NCI-H2196 treated with DMSO at 0.1 percent for 48 hours (cell line): ENCODE data around the gene DGKH.
A peak's percentile ranks its signal among the peaks of the same experiment; 100 is the strongest.
"Not testable (repeated sequence)": the region's sequence is repeated elsewhere in the genome, so short reads cannot be mapped to it uniquely, and the experiment has no call there.

Experiments used
- DNase-seq: peaks from one replicate; lab custom pipeline; 2025; ENCODE audit not compliant: unreplicated experiment; lab: John Stamatoyannopoulos, UW

Gene DGKH

DNA sequence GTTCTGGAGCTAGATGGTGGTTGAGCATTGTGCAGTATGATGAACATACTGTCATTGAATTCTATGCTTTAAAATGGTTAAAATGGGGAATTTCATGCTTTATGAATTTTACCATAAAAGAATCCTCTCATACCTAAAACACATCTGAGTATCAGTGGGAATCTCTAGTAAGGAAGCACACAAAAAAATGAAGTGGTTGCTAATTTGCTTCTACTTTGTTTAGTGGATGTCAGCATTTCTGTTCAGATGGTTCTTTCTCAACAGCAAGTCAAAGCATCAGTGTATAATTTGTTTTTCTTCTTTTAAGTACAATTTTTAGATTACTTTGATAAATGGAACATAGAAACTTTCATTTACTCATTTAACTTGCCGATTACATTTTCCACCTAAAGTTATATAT is 171.4 kb downstream of the DGKH start:
- no peak for DNase-seq

DNA sequence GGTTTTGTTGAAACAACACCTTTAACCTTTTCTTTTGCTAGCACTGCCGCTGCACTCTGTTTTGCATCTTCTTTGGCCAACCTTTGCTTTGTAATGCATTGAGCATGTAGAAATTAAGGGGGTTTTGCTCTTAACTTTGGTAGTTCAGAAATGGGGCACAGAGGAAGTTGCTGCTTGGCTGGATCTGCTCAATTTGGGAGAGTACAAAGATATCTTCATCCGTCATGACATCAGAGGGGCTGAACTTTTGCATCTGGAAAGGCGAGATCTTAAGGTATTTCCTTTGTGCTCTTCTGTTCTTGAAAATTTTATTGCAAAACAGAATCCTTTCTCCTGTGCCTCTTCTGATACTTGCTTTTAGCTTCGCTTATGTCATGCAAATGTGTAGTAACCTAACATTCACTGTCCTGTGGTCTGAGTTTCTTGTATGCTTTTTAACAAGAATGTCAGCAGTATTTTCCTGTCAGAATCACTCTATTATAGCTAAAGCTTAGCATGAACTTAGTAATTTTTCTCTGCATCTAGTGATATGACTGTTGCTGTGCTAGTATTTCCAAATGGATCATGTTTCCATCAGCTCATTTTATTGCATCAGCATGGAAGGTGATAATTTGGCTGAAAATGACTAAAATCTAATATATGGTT is 172.8 kb downstream of the DGKH start:
- no peak for DNase-seq

DNA sequence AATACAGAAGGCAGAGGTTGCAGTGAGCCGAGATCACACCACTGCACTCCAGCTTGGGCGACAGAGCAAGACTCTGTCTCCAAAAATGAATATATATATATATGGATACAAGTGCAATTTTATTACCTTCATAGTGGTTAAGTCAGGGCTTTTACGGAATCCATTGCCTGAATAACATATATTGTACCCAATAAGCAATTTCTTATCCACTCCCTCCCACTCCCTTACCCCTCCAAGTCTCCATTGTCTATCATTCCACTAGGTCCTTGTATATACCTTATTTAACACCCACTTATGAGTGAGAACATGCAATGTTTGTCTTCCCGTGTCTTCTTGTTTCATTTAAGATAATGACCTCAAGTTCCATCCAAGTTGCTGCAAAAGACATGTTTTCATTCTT is 175.2 kb downstream of the DGKH start:
- no peak for DNase-seq

DNA sequence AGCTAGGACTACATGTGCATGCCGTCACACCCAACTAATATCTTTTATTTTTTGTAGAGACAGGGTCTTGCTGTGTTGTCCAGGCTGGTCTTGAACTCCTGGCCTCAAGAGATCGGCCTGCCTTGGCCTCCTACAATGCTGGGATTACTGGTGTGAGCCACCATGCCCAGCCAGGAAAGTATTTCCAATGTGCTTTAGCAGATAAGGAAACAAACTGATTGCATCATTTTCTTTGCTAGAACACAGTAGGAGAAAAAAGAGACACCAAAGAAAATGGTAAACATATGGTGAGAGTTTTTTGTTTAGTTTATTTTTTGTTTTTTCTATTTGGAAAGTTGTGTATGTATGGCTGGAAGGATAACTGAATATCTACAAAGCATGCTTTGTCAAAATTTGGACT is 176.6 kb downstream of the DGKH start:
- no peak for DNase-seq

DNA sequence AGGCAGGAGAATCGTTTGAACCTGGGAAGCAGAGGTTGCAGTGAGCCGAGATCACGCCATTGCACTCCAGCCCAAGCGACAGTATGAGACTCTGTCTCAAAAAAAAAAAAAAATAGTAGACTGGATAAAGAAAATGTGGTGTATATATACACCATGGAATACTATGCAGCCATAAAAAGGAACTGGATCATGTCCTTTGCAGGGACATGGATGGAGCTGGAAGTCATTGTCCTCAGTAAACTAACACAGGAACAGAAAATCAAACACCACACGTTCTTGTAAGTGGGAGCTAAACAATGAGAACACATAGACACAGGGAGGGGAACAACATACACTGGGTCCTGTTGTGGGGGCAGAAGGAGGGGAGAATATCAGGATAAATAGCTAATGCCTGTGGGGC is 178.3 kb downstream of the DGKH start:
- not testable (repeated sequence) for DNase-seq

DNA sequence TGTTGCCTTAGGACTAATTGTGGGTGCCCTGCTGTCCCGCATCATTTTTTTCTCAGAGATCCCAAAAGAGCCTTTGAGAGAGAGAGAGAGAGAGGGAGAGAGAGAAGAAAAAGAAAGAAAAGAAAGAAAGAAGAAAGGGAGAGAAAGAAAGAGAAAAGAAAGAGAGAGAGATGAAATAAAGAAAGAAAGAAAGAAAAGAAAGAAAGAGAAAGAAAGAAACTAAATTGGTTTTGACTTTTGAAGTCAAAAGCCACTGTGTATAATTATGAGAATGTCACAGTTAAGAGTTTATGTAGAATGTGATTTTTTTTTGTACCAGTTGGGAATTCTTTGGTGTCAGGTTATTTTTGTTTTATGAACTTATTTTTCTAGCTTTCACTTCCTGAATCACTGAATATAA is 180.1 kb downstream of the DGKH start:
- DNase-seq: no peak

DNA sequence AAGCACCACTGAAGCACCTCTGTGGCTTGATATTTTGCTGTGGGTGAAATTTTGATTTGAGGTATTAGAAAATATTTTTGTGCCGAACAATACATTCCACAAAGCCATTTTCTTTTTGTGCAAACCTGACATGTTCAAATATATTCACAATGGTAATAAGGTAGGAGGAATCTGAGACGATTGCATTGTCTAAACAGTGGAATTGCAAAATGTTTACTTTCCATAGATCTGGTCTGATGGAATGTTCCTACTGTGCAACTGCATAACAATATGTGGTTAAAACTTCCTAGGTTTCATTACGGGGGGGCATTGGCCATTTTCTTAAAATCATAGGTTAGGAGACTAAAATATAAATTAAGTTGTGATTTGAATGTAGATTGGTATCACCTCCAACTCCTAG is 180.8 kb downstream of the DGKH start:
- no peak for DNase-seq

DNA sequence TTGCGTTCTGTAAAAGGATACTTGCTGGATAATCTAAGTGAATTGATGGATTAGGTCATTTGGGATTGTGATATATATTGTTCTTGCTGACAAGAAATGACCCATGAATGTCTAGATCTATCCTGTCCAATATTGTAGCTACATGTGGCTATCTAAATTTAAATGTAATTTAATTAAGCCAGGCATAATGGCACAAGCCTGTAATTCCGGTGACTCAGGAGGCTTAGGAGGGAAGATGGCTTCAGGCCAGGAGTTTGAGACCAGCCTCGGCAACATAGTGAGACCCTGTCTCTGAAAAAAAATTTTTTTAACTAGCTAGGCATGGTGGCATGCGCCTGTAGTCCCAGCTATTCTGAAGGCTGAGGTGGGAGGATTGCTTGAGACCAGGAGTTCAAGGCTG is 184.2 kb downstream of the DGKH start:
- no peak for DNase-seq

DNA sequence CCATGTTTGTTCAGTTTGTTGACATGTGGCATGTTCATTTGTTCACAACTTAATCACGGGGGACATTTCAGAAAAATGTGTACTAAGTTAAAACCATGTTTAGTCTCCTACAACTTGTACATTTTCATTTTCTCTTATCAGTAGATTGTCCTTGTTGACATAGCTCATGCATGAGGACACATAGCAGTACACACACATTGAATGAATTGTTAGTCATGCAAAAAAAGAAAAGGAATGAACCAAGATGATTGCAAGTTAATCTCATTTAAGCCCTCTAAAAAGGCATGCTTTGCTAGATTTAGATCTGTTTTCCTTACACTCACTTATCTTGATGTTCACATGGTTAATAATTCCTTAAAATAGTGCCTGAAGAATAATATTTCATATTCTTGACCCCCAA is 185.3 kb downstream of the DGKH start:
- DNase-seq: no peak

DNA sequence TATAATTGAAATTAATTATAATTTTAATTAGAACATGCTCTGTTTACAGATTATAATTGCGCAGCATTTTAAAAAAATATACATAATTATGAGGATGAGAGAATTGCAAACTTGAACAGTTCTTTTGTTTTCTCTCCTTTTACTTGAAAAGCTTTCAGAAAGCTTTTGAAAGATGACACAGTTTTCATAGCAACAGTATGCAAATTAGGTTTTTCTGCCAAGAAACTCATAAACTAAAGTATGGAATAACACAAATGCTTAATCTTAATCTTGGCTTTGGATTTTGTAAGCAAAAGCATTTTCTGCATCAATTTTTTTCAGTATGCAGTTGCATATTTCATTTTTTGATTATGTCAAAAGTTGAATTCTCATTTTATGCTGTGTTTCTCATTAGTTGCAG is 190.7 kb downstream of the DGKH start:
- DNase-seq: no peak

DNA sequence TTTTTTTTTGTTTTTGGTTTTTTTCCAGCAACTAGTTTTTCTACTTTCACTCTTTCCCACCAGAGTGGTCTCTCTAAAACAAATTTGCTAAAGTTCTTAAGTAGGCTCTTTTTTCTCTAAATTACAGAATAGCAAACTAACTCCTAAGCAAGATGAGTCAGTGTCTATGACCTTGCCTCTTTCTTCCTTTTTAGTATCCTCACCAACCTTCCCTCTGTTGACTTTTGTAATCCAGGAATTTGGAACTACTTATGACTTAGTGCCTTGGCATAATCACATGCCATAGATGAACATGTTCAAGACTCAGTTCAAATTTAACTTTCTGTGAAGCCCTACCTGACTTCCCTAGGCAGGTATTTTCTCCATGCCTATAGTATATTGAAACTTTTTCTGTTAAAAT is 191.2 kb downstream of the DGKH start:
- DNase-seq: no peak

DNA sequence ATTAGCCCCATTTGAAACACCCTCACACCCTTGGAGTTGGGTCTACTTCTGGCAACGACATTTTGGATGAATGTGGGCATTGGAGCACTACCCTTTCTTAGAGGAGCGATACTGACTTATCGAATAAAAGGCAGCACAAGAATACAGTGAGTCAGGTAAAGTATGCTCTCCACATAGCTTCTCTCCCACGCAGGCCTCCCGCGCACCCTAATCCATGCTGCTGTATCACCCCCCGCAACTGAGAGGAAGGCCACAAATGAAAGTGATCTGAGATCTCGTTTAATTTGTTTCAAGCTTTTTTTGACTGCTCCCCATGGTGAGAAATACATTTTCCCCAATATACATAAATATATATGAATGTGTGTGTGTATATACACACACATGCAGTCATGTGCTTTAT is 198.1 kb downstream of the DGKH start:
- DNase-seq: no peak

DNA sequence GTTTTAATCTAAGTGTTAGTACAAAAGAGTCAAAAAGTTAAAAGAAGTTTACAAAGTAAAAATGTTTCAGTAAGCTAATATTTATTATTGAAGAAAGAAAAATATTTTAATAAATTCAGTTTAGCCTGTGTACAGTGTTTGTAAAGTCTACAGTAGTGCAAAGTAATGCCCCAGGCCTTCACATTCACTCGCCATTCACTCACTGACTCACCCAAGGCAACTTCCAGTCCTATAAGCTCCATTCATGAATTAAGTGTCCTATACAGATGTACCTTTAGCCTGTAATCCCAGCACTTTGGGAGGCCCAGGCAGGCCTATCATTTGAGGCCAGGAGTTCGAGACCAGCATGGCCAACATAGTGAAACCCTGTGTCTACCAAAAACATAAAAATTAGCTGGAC is 199.4 kb downstream of the DGKH start:
- DNase-seq: no peak

DNA sequence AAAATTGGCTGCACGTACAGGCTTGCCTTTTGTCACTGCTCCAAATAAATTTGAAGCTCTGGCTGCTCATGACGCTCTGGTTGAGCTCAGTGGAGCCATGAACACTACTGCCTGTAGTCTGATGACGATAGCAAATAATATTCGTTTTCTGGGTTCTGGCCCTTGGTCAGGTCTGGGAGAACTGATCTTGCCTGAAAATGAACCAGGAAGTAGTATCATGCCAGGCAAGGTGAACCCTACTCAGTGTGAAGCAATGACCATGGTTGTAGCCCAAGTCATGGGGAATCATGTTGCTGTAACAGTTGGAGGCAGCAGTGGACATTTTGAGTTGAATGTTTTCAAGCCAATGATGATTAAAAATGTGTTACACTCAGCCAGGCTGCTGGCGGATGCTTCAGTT is 207.4 kb downstream of the DGKH start:
- DNase-seq: no peak

DNA sequence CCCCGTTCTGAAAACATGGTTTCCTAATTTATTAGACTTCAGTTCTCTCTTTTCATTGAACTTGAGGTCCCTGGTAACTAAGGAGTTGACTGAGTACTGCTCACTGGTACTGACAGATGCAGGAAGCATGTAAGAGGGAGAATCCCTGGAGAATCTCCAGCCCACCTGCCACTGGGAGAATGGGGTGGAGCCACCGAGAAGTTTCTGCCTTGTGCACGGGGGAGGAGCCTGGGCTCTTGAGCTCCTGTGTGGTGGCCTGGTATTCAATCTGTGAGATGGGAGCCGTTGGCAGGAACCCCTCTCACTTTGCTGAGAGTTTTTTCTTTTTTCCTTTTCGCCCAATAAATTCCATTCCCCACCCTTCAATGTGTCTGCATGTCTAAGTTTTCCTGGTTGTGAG is 210.3 kb downstream of the DGKH start:
- DNase-seq: no peak

DNA sequence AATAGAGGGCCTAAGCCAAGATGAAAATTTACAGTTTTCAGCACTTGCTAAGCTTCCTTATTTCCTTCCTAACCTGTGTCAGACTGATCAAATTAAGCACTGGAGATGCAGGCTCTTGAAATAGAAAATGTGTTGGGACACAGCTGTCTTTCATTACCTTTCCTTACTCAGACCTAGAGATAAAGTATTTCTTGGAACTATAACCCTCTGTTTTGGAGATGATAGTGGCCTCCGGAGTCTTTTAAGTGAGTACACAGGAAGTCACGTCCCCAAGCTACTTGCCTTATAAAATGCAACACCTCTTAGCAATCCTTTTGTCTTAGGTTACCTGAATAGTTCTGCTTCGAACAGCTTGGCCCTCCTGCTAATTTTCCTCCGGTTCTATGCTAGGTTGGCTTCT is 211.1 kb downstream of the DGKH start:
- no peak for DNase-seq

DNA sequence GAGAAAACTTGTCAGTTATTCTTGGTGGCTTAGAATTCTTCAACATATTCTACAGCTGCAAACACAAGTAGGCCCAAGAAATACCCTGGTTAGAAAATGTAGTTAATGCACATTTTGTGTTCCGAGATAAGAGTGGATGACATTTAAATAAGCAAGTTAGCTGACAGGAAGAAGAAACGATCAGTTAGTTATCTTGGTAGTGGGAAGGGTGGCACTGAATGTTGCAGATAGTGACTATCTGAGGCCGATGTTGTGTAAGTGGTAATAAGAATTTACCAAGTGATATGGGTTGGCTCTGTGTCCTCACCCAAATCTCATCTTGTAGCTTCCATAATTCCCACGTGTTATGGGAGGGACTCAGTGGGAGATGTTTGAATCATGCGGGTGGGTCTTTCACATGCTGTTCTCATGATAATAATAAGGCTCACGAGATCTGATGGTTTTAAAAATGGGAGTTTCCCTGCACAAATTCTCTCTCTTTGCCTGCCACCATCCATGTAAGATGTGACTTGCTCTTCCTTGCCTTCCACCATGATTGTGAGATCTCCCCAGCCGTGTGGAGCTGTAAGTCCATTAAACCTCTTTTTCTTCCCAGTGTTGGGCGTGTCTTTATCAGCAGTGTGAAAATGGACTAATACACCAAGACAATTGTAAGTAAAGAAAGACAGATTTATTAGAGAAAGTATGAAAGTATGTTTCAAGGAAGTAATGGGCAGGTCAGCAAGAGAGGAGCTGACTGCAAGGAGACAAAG is 212.6 kb downstream of the DGKH start:
- no peak for DNase-seq

DNA sequence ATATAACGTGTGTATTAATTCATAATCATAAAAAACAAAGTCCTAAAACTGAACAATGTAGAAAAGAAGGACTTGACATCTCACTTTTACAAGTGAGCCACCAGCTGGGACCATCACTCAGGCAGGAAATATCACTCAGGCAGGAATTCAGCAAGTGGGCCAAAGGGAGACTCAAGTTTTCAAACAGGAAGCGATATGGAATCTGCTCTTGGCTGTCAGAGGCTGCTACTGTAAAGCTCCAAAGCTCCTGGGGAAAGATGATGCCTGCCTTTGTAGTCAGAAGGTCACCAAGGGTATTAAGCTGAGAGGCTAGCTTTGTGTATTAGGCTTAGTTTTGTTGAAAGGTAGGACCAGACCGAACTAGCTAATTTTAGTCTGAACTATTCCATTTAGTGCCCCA is 218.0 kb downstream of the DGKH start:
- no peak for DNase-seq

DNA sequence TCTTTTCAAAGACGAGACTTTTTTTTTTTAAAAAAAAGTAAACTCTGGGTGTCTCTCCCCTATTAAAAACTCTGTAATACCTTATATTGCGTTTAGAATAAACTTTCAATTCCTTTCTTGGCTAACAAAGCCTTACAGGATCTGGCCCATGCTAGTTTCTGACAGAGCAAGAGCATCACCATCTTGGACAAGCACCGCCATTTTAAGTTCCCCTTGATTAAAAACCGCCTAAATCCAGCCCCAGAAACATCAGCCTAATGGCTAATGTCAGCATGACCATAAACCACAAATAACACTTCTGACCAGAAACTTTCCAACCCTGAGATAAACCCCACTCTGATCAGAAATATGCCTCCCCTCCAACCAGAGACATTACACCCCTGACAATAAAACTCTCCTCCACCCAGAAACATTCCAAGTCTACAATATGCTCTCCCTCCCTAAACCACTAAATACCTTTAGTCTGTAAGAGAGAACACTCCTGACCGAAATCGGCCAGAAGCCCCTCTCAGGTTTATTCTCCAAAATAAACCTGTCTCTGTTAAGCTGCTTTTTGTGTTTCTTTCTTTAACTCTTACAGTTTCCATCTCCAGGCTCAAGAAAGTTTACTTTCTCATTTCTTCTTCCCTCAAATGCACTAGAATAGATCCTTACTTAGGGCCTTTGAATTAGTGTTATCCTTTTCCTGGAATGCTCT is 221.9 kb downstream of the DGKH start:
- DNase-seq: no peak

DNA sequence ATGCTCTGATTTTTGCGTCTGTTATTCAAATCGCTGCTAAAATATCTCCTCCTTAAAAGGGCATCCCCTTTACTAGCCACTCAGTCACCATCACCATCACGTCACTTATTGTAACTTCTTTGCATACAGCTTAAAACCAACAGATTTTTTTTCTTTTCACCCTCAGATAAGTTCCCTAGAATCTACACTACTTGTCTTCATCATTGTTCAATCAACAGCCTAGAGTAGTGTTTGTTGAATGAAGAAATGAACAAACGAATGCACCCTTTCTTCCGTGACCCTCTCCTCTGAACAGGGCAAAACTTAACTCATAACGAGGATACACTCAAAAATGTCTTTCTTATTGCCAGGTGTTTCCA is 222.4 kb downstream of the DGKH start:
- DNase-seq: no peak

DNA sequence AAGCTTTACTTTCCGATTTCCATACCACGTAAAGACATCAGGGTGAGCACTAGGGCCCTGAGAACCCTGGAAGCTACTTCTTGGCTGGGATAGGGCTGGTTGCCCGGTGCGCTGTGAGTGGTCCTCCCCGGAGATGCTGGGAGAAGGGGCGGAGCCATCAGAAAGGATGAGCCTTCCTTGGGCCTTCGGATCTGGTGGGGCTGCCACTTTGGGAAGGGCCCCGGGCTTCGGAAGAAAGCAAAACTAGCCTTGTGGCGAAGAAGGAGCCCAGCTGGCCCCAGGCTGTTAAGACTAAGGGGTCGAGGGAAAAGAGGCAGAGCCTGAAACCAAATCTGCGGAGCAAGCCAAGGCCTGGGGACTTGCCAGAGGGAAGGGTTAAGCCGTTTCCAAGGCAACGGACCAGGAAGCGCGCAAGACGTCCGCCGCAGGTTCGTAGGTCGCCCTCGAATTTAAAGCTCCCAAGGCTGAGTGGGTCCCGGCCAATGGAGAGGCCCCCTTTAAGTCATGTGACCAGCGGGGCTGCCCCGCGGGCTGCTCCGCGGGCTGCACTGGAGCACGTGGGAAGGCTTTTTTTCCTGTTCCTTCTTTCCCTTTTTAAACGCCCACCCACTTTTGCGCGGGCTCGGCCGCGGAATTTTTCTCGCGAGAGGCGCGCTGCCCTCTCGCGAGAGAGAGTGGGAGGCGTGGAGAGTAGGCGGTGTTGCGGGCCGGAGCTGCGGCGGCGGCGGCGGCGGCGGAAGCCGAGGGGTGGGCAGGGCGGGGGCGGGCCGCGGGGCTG is 223.1 kb downstream of the DGKH start:
- peak; percentile 76 for DNase-seq
